Kidney epithelial cell (primary cell): ENCODE measurements around the gene SEMA3E. TPM values are rescaled to one million over a fixed set of nuclear protein-coding genes. Genes with fewer than 3 reads are reported as not detected.

Experiments used
- DNase-seq: peaks from one replicate; pipeline ENCODE4 v3.0.0-alpha.2; 2010; ENCODE audit warnings: low read depth
- H3K27me3 ChIP-seq: 2 replicates; pipeline ENCODE4 v1.6.0; 2011; ENCODE audit warnings: low read length; ENCODE audit not compliant: control insufficient read depth, insufficient read depth
- H3K36me3 ChIP-seq: 2 replicates; pipeline ENCODE4 v1.5.1; 2011; ENCODE audit warnings: low read length; ENCODE audit not compliant: control insufficient read depth, insufficient read depth
- H3K4me3 ChIP-seq: 2 replicates; pipeline ENCODE4 v1.5.1; 2011; ENCODE audit warnings: low read depth, mild to moderate bottlenecking, control low read depth, low read length
- total RNA-seq: library from RNA; depleted of rRNA; stranded (reverse); fragments of >200 nt; gene quantifications from 2 replicates; pipeline ENCODE4 v1.2.3, GENCODE V29; 2015
- TF ChIP-seq, protein P1 (sequence below): IDR thresholded peaks from 2 replicates; pipeline ENCODE4 v1.5.1; 2011; ENCODE audit warnings: mild to moderate bottlenecking, moderate library complexity, low read length, control low read depth, inconsistent platforms; ENCODE audit not compliant: insufficient read depth, poor library complexity, severe bottlenecking

SEMA3E gene
- total RNA-seq, 1 donor from 2014 or later: not detected

DNA sequence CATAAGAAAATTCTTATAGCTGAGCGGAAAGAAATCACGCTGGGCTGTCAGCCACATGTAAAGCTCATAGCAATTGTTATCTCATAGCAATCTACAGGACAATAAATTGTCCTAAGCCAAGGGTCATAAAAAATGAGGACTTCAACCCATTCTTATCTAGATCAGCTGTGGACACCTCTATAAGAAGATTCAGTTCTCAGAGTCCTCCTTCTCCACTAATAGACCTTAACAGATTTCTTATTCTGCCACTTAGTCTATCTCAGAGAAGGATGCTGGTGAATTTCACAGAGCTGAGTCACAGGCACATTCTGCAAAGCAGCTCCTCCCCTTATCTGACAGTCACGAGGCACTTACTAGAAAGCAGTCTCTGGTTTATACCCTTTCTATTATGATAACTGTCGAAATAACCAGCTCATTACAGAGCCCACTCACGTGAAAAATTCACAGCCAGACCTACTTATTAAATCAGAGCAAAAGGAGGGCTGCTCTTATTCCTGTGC, 300.9 kb downstream of the SEMA3E start:
- H3K4me3 ChIP-seq: no peak overlapping the region
- no peaks in the 10 kb centered on the region for H3K36me3 ChIP-seq
- peak; percentile 23 for DNase-seq
- H3K27me3 ChIP-seq: no peaks in the 10 kb centered on the region
- TF ChIP-seq, protein P1, sequence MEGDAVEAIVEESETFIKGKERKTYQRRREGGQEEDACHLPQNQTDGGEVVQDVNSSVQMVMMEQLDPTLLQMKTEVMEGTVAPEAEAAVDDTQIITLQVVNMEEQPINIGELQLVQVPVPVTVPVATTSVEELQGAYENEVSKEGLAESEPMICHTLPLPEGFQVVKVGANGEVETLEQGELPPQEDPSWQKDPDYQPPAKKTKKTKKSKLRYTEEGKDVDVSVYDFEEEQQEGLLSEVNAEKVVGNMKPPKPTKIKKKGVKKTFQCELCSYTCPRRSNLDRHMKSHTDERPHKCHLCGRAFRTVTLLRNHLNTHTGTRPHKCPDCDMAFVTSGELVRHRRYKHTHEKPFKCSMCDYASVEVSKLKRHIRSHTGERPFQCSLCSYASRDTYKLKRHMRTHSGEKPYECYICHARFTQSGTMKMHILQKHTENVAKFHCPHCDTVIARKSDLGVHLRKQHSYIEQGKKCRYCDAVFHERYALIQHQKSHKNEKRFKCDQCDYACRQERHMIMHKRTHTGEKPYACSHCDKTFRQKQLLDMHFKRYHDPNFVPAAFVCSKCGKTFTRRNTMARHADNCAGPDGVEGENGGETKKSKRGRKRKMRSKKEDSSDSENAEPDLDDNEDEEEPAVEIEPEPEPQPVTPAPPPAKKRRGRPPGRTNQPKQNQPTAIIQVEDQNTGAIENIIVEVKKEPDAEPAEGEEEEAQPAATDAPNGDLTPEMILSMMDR: no peak

DNA sequence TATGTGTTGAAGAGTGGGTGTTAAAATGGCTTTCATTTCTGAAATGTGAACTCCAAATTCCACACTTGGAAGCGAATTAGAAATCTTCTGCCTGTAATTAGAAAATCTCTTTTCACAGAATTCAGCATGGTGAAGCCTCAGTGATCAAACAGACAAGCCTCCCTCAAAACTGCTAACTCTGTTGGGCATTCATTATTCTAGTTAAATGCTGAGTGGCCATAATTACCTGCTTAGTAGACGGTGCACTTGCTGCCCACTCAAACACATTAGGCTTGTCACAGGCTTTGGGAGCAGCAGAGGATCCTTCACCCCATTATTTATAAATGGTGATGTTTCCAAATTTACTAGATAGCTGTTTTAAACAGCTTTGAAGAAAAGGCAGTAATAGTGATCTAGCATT, 309.0 kb downstream of the SEMA3E start:
- no peaks in the 10 kb centered on the region for H3K36me3 ChIP-seq
- H3K27me3 ChIP-seq: no peaks in the 10 kb centered on the region
- TF ChIP-seq, protein P1: no peak
- H3K4me3 ChIP-seq: no peak overlapping the region
- DNase-seq: no peak

DNA sequence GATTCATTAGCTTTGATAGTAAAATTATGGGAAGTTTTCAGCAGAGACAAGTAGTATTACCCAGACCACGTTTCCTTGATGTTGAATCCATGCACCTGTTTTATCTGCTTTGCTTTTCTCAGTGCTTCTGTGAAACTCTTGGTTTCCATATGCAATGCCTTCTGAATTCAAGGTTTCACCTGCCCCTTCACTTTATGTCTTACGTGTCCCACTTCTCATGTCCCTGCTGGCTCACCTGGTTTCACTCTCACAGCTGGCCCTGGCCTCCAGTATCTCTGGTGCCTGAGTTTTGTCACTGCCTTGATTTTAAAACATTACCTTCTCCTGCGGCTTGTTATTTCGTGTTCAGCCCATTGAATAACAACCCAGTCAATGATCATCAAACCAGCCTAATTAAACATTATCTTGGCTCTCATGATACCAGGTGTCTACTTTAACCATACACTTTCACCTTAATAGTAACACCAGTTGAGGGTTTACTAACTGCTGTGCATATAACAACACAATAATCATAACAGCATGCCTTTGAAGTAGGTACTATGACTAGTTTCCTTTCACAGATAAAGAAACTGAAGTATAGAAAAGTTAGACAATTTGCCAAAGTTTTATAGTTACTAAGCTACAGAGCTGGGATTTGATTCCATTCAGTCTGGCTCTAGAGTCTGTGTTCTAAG, 310.5 kb downstream of the SEMA3E start:
- TF ChIP-seq, protein P1: no peak
- no peak overlapping the region for H3K4me3 ChIP-seq
- no peaks in the 10 kb centered on the region for H3K36me3 ChIP-seq
- H3K27me3 ChIP-seq: no peaks in the 10 kb centered on the region
- DNase-seq: no peak

DNA sequence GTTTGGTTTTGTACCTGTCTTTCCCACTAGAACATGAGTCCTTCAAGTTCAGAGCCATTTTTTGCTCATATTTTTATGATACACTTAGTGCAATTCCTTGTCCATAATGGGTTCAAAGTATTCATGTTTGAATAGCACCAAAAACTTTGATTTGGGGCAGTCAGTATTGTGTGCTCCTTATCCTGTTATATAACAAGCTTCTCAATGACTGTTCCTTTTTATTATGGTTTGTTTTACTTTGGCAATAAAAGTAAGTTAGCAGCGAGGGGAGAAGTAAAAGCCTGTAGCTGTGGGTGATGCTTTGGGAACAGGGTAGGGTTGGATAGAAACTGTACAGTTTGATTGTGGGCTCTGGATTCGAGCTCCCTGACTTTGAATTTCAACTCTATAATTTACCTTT, 311.9 kb downstream of the SEMA3E start:
- H3K36me3 ChIP-seq: no peaks in the 10 kb centered on the region
- no peaks in the 10 kb centered on the region for H3K27me3 ChIP-seq
- TF ChIP-seq, protein P1: no peak

DNA sequence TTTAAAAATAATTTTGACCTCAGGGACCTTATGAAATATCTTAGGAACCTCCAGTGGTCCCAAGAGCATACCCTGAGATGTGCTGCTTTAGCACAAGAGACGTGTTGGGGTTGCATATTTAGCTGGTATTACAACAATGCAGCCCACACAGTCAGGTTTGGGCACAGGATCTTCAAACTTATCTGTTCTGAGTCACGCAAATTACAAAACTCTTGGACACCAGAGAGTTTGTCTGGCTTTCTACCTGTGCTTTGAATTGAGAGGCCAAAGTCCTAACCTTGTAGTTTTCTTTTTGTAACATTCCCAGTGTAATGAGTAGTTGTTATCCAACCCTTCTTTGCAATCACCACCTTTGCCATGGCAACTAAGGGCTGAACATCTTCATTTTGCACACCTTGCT, 322.7 kb downstream of the SEMA3E start:
- TF ChIP-seq, protein P1: no peak
- no peaks in the 10 kb centered on the region for H3K27me3 ChIP-seq
- no peak overlapping the region for H3K4me3 ChIP-seq
- DNase-seq: no peak
- no peaks in the 10 kb centered on the region for H3K36me3 ChIP-seq

More for the DNA sequence above, 311.9 kb downstream of the SEMA3E start:
- no peak for DNase-seq
- H3K4me3 ChIP-seq: no peak overlapping the region

DNA sequence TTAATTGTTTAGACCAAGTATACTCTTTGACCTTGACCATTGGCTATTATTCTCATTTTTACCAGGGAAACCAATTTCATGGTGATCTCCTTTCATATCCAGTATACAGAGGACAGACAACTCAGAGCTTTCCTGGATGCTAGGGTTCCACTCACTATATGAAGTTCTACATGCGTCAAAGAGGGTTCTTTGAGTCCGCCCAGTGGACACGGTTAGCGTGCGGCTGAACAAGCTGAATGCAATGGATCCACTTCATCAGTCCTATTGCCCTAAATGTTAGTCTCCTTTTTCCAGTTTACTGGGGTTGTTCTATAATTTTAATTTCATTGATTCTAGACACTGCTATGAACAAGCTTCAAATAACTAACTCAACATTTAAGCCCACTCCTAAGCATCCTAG, 323.9 kb downstream of the SEMA3E start:
- DNase-seq: no peak
- no peak overlapping the region for H3K4me3 ChIP-seq
- H3K36me3 ChIP-seq: no peaks in the 10 kb centered on the region
- no peaks in the 10 kb centered on the region for H3K27me3 ChIP-seq
- TF ChIP-seq, protein P1: no peak
